ENCODE measurements around the gene ZNF512B.

DNA sequence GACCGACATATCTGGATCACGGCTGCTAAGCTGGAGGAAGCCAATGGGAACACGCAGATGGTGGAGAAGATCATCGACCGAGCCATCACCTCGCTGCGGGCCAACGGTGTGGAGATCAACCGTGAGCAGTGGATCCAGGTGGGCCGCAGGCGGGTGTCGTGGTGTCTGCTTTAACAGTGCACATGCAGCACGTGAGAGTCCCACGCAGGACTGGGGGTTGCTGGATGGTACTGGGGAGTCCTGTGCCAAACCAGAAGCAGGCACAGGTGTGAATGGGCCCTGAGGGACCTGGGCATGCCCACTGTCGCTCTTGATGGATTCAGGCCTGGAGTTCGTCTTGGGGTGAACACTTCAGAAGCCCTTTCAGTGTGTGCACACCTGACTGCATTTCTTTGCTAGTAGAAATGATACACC, 41.6 kb upstream of the ZNF512B start:
- TF ChIP-seq, protein P1, sequence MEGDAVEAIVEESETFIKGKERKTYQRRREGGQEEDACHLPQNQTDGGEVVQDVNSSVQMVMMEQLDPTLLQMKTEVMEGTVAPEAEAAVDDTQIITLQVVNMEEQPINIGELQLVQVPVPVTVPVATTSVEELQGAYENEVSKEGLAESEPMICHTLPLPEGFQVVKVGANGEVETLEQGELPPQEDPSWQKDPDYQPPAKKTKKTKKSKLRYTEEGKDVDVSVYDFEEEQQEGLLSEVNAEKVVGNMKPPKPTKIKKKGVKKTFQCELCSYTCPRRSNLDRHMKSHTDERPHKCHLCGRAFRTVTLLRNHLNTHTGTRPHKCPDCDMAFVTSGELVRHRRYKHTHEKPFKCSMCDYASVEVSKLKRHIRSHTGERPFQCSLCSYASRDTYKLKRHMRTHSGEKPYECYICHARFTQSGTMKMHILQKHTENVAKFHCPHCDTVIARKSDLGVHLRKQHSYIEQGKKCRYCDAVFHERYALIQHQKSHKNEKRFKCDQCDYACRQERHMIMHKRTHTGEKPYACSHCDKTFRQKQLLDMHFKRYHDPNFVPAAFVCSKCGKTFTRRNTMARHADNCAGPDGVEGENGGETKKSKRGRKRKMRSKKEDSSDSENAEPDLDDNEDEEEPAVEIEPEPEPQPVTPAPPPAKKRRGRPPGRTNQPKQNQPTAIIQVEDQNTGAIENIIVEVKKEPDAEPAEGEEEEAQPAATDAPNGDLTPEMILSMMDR (IDR thresholded peaks at IDR 0.05) = no peak
- TF ChIP-seq POLR2A (IDR thresholded peaks at IDR 0.05) = no peak
